AG10803 (cell line): ENCODE measurements around the gene TRAF3IP1.

Source experiments
- DNase-seq: peaks from one replicate; pipeline ENCODE4 v3.0.0; 2010; ENCODE audit warnings: low read depth
- H3K4me3 ChIP-seq: 2 replicates; pipeline ENCODE4 v1.5.1; 2011; ENCODE audit warnings: mild to moderate bottlenecking, low read length, control low read depth
- CTCF ChIP-seq: conservative IDR thresholded peaks from 2 replicates; pipeline ENCODE4 v1.5.1; 2011; ENCODE audit warnings: mild to moderate bottlenecking, low read length, control low read depth, inconsistent platforms

The TRAF3IP1 gene

GRCh38 chr2:238425505-238425978 lies 105.2 kb downstream of the TRAF3IP1 start:
- peak overlapping the region; percentile 87 for H3K4me3 ChIP-seq
- no peak for TF ChIP-seq CTCF
- no peak for DNase-seq

- TF ChIP-seq CTCF = no peak
- DNase-seq = peak; percentile 43
- peak overlapping the region; percentile 87 for H3K4me3 ChIP-seq
Observed at GRCh38 chr2:238425979-238426567, 105.8 kb downstream of the TRAF3IP1 start.

DNA sequence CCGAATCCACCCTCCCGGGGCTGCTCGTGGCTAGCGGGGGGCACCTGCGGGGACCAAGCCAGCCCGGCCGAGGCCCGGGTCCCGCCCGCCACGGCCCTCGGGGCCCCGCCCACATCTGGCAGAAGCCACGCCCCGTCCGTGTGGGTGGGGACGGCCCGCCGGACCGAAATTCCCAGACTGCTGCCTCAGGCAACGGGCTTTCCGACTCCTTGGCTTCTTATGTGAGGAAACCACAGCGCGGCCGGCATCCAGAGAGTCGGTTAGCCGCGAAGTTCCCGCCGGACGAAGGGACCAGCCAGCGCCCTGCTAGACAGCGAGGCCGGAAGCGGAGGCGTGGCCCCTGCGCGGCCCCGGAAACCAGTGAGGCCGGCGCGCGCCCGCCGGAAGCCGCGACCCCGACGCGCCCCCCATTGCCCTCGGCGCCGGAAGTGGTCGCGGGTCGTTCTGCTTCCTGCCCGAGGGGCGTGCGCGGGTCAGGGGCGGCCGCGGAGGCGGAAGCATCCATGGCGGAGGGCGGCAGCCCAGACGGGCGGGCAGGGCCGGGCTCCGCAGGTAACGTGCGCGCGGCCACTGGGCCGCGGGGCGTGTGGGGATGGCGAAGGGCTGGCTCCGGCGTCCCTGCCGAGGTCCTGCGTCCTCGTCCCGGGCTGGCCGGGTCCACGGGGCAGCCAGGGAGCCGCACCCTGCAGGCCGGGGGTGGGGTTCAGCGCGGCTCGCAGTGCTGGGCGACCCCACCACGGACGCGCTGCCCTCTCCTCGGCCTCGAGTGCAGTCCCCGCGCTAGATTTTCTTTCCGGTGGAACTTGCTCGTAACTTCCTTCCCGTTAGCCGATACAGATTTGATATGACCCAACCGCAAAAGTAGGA lies 106.5 kb downstream of the TRAF3IP1 start, which contains the start of gene ASB1:
Gene ASB1 (plus strand): TSS at position 360 of the 867 bp plus-strand sequence. CDS start 144 bp downstream, at position 504.
- no peak for TF ChIP-seq CTCF
- H3K4me3 ChIP-seq = peak within 1 kb of the TSS; percentile 87
- DNase-seq = peak; percentile 81

- no peak for DNase-seq
Observed at GRCh38 chr2:238427435-238428162, 107.3 kb downstream of the TRAF3IP1 start.

GRCh38 chr2:238428866-238429265 lies 108.5 kb downstream of the TRAF3IP1 start:
- no peak for DNase-seq
- no peak for TF ChIP-seq CTCF
- H3K4me3 ChIP-seq = no peak overlapping the region

More at GRCh38 chr2:238427435-238428162, 107.3 kb downstream of the TRAF3IP1 start:
- H3K4me3 ChIP-seq = peak overlapping the region; percentile 87
- no peak for TF ChIP-seq CTCF

DNA sequence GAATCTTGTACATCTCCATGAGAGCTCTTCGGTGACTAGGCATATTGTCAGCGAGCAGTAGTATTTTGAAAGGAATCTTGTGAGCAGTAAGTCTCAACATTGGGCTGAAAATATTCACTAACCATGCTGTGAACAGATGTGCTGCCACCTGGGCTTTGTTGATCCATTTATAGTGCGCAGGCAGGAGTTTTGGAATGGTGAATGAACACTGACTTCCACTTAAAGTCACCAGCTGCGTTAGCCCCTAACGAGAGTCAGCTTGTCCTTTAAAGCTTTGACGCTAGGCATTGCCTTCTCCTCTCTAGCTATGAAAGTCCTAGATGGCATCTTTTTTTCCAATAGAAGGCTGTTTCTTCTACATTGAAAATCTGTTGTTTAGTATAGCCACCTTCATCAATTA lies 110.5 kb downstream of the TRAF3IP1 start:
- TF ChIP-seq CTCF = no peak
- no peak for DNase-seq
- H3K4me3 ChIP-seq = no peak overlapping the region
